Endodermal cell (in vitro differentiated cells): ENCODE results near the gene CEACAM4. TPM values are rescaled to one million over a fixed set of nuclear protein-coding genes. Genes with fewer than 3 reads are reported as not detected.

Experiments
- DNase-seq: peaks from one replicate; pipeline ENCODE4 v3.0.0-alpha.2; 2017
- H3K27ac ChIP-seq: 2 replicates; pipeline ENCODE4 v1.5.1; 2013; ENCODE audit warnings: mild to moderate bottlenecking, low read depth, low read length, moderate library complexity
- H3K27me3 ChIP-seq: 2 replicates; pipeline ENCODE4 v1.6.1; 2013; ENCODE audit warnings: mild to moderate bottlenecking, low read length, moderate library complexity; ENCODE audit not compliant: insufficient read depth, control insufficient read depth, poor library complexity, severe bottlenecking
- H3K36me3 ChIP-seq: 2 replicates; pipeline ENCODE4 v1.7.0; 2013; ENCODE audit warnings: mild to moderate bottlenecking, low read length, moderate library complexity; ENCODE audit not compliant: control insufficient read depth, insufficient read depth
- H3K4me1 ChIP-seq: one replicate; pipeline ENCODE4 v1.7.0; 2013; ENCODE audit warnings: low read length; ENCODE audit not compliant: control insufficient read depth, insufficient read depth
- H3K4me3 ChIP-seq: 2 replicates; pipeline ENCODE4 v1.5.1; 2013; ENCODE audit warnings: mild to moderate bottlenecking, low read length, moderate library complexity
- H3K9ac ChIP-seq: 2 replicates; pipeline ENCODE4 v1.6.1; 2013; ENCODE audit warnings: mild to moderate bottlenecking, low read length, moderate library complexity; ENCODE audit not compliant: poor library complexity, severe bottlenecking; ENCODE audit errors: extremely low read depth
- H3K9me3 ChIP-seq: 2 replicates; pipeline ENCODE4 v1.6.1; 2013; ENCODE audit warnings: mild to moderate bottlenecking, low read length, moderate library complexity; ENCODE audit not compliant: control insufficient read depth
- H3K27ac Mint-ChIP-seq: 2 replicates; pipeline ENCODE4 v1.8.0; 2020; ENCODE audit warnings: mixed read lengths
- H3K27me3 Mint-ChIP-seq: 2 replicates; pipeline ENCODE4 v1.8.0; 2021; ENCODE audit warnings: mild to moderate bottlenecking, mixed read lengths; ENCODE audit not compliant: insufficient read depth
- H3K36me3 Mint-ChIP-seq: 2 replicates; pipeline ENCODE4 v1.8.0; 2020; ENCODE audit warnings: low read depth, mixed read lengths
- H3K4me1 Mint-ChIP-seq: 2 replicates; pipeline ENCODE4 v1.8.0; 2020; ENCODE audit warnings: mixed read lengths
- H3K4me3 Mint-ChIP-seq: 2 replicates; pipeline ENCODE4 v1.8.0; 2020; ENCODE audit warnings: mild to moderate bottlenecking, moderate library complexity, mixed read lengths
- H3K9me3 Mint-ChIP-seq: 2 replicates; pipeline ENCODE4 v1.8.0; 2020; ENCODE audit warnings: mild to moderate bottlenecking, mixed read lengths
- WGBS, 2 experiments: methylation state at CpG; one replicate each; pipeline versions ENCODE4 v1.1.5 to v1.1.7; 2013; ENCODE audit warnings: missing lambda C conversion rate in 2 of 2, mixed read lengths in 1 of 2; ENCODE audit not compliant: insufficient coverage in 1 of 2, insufficient read length in 1 of 2; 5-methylcytosine and 5-hydroxymethylcytosine counted together
- total RNA-seq, 2 donors: library from RNA; stranded (reverse); fragmentation: NEBNext Ultra II Directional in 1 of 2; extraction: Animal tissue kit (Norgen Biotek cat#: 25700) in 1 of 2; gene quantifications; 2 replicates in 1 of 2; 3 replicates in 1 of 2; pipeline ENCODE4 v1.2.1, GENCODE V29; 2021
- TF ChIP-seq, protein P1 (sequence below): fragments of 200-600 bp; sonication (generic); conservative IDR thresholded peaks from 2 replicates; pipeline ENCODE4 v1.5.0; 2021; ENCODE audit warnings: antibody characterized with exemption, mild to moderate bottlenecking

Gene CEACAM4
- total RNA-seq, 2 donors from 2014 or later: not detected

DNA sequence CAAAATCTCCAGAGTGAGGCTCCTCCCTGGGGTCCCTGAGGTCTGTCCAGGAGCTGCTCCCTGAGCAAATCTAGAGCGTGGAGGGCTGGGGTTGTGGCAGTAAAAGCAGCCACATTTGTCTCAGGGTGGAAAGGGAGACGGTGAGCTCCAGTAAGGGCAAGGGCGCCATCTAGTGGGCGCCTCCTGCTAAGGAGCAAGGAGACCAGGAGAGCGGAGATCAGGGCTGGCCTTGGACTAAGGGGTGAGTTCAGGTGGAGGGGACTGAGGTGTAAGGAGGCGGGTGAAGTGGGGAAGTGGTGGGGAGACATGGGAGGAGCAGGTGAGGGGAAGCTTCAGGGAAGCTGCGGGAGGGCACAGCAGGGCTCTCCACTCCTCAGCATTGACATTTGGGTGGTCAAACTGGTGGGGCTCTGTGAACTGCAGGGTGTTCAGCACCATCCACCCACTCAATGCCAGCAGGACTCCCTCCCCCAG, 56.2 kb downstream of the CEACAM4 start:
- peaks cover 68% of the 10 kb centered on the region for H3K27me3 Mint-ChIP-seq
- 3 to 11% methylated on average over 3 to 7 of the region's 7 CpGs for WGBS, 2 experiments
- peaks cover 10% of the 10 kb centered on the region for H3K9me3 Mint-ChIP-seq
- Histone ChIP-seq H3K36me3 (no peaks in the 10 kb centered on the region), H3K4me3 (no peak overlapping the region), H3K9ac (no peak overlapping the region), H3K9me3 (no peaks in the 10 kb centered on the region), H3K27ac (no peak overlapping the region), H3K27me3 (peaks cover 82% of the 10 kb centered on the region), H3K4me1 (no peaks in the 10 kb centered on the region)
- H3K27ac Mint-ChIP-seq: no peak overlapping the region
- DNase-seq: peak; percentile 94
- no peak overlapping the region for H3K4me3 Mint-ChIP-seq
- no peaks in the 10 kb centered on the region for H3K36me3 Mint-ChIP-seq
- no peaks in the 10 kb centered on the region for H3K4me1 Mint-ChIP-seq
- TF ChIP-seq, protein P1, sequence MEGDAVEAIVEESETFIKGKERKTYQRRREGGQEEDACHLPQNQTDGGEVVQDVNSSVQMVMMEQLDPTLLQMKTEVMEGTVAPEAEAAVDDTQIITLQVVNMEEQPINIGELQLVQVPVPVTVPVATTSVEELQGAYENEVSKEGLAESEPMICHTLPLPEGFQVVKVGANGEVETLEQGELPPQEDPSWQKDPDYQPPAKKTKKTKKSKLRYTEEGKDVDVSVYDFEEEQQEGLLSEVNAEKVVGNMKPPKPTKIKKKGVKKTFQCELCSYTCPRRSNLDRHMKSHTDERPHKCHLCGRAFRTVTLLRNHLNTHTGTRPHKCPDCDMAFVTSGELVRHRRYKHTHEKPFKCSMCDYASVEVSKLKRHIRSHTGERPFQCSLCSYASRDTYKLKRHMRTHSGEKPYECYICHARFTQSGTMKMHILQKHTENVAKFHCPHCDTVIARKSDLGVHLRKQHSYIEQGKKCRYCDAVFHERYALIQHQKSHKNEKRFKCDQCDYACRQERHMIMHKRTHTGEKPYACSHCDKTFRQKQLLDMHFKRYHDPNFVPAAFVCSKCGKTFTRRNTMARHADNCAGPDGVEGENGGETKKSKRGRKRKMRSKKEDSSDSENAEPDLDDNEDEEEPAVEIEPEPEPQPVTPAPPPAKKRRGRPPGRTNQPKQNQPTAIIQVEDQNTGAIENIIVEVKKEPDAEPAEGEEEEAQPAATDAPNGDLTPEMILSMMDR: peak; percentile 89

DNA sequence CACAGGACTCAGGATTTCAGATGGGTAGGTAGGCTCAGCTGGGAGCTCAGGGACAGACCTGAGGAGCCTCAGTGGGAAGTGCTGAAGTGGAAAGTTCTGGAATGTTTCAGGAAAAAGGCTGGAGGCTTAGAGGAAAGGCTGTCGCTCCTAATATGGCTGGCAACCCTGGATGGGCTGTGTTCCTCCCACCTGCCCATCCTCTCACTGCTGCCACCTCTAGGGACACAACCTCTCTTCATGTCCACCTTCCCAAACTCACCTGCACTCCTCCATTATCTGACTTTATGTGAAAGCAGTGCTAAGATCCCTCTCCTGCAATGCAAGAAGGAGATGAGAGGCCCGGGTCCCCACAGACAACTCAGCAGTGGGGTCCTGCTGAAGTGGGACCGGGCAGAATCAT, 56.7 kb downstream of the CEACAM4 start:
- Mint-ChIP-seq H3K36me3 (no peaks in the 10 kb centered on the region), H3K4me3 (no peak overlapping the region), H3K4me1 (no peaks in the 10 kb centered on the region), H3K9me3 (peaks cover 6% of the 10 kb centered on the region), H3K27ac (no peak overlapping the region), H3K27me3 (peaks cover 73% of the 10 kb centered on the region)
- DNase-seq: peak; percentile 63
- Histone ChIP-seq H3K4me1 (no peaks in the 10 kb centered on the region), H3K4me3 (no peak overlapping the region), H3K9ac (no peak overlapping the region), H3K27me3 (peaks cover 87% of the 10 kb centered on the region), H3K36me3 (no peaks in the 10 kb centered on the region), H3K27ac (no peak overlapping the region), H3K9me3 (no peaks in the 10 kb centered on the region)
- 62 to 80% methylated on average over 1 to 3 of the region's 3 CpGs for WGBS, 2 experiments
- TF ChIP-seq, protein P1: no peak

DNA sequence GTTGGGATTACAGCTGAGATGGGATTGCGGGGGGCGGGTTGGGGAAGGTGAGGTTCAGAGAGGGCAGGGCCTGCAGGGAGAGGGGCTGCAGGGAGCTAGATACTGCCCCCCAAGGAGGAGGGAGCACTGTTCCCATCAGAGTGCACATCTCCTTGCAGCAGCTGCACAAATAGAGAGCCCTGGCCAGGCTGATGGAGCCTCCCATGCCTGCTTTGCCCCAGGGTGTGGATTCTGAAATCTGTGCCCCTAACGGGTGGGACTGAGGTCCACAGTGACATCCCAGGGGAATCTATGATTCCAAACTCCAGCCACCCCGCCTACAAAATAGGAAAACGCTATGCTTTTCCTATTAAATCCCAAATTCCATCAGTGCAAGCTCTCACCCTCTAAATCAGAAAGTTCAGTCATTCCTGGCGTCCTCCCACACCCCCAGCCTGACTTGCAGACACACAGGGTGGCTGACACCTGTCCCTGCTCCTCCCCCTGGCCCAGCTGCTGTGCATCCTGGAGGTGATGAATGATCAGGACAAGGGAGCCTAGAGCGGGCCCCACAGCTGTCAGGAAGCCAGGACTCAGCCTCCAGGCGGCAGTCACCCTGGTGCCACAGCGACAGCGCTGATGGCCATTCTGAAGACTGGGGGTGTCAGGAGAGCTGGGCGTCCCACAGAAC, 57.3 kb downstream of the CEACAM4 start:
- Histone ChIP-seq H3K27me3 (peaks cover 91% of the 10 kb centered on the region), H3K9me3 (no peaks in the 10 kb centered on the region), H3K27ac (no peak overlapping the region), H3K4me1 (no peaks in the 10 kb centered on the region), H3K9ac (no peak overlapping the region), H3K36me3 (no peaks in the 10 kb centered on the region), H3K4me3 (no peak overlapping the region)
- Mint-ChIP-seq H3K36me3 (no peaks in the 10 kb centered on the region), H3K4me3 (no peak overlapping the region), H3K27ac (no peak overlapping the region), H3K27me3 (peaks cover 78% of the 10 kb centered on the region), H3K4me1 (peaks cover 1% of the 10 kb centered on the region), H3K9me3 (peaks cover 6% of the 10 kb centered on the region)
- WGBS, 2 experiments: 68 to 75% methylated on average over 11 of the region's 11 CpGs
- TF ChIP-seq, protein P1: no peak
- DNase-seq: no peak

Other genes with a start within 250 kb of the CEACAM4 start
- 10 to 100 TPM; 15.7 to 23.6 TPM for gene EXOSC5, start 229.7 kb downstream of the CEACAM4 start, total RNA-seq
- 10 to 100 TPM; 18.0 to 21.6 TPM for gene BCKDHA, start 229.3 kb downstream of the CEACAM4 start, total RNA-seq
- 1 to 10 TPM; 3.9 to 4.7 TPM for gene B3GNT8, start 199.7 kb downstream of the CEACAM4 start, total RNA-seq
- gene DMAC2, start 187.2 kb downstream of the CEACAM4 start, total RNA-seq: 10 to 100 TPM; 52.9 to 71.5 TPM
- gene ERICH4, start 183.9 kb downstream of the CEACAM4 start, total RNA-seq: not detected
- gene CEACAM21, start 50.9 kb downstream of the CEACAM4 start, total RNA-seq: under 1 TPM; 0.44 to 0.51 TPM
- gene CEACAM7, start 61.2 kb upstream of the CEACAM4 start, total RNA-seq: not detected
- not detected for gene CEACAM5, start 81.6 kb upstream of the CEACAM4 start, total RNA-seq
- not detected for gene CEACAM6, start 128.5 kb upstream of the CEACAM4 start, total RNA-seq
- gene CEACAM3, start 169.5 kb upstream of the CEACAM4 start, total RNA-seq: not detected
- gene LYPD4, start 217.6 kb upstream of the CEACAM4 start, total RNA-seq: not detected
- gene DMRTC2, start 218.0 kb upstream of the CEACAM4 start, total RNA-seq: not detected
- gene RPS19, start 233.2 kb upstream of the CEACAM4 start, total RNA-seq: 1,000 to 10,000 TPM; 2,321 to 2,418 TPM